GM12878 (cell line): ENCODE data around the gene COQ10B.

Experiments used
- CEBPB ChIP-seq, 2 experiments: fragments of 150-350 bp in 1 of 2; IDR thresholded peaks; 2 replicates each; pipeline ENCODE4 v1.6.1; 2012 to 2014; ENCODE audit warnings: low read depth in 2 of 2, low read length in 2 of 2, borderline replicate concordance in 1 of 2, inconsistent platforms in 1 of 2
- EZH2 ChIP-seq: IDR thresholded peaks from 2 replicates; pipeline ENCODE4 v1.6.1; 2012; ENCODE audit warnings: low read depth, mild to moderate bottlenecking, control low read depth, inconsistent platforms, low read length, borderline replicate concordance; ENCODE audit not compliant: control insufficient read depth
- HDGF ChIP-seq: fragments of 450-650 bp; IDR thresholded peaks from 2 replicates; pipeline ENCODE4 v1.6.1; 2016; ENCODE audit warnings: antibody characterized with exemption
- JUND ChIP-seq: IDR thresholded peaks from 2 replicates; pipeline ENCODE4 v1.6.1; 2012; ENCODE audit warnings: low read depth, mild to moderate bottlenecking, low read length, improper control_type of control experiment, moderate library complexity
- MTA3 ChIP-seq: IDR thresholded peaks from 2 replicates; pipeline ENCODE4 v1.6.1; 2012; ENCODE audit warnings: low read length, inconsistent platforms, borderline replicate concordance
- NFYB ChIP-seq: IDR thresholded peaks from 2 replicates; pipeline ENCODE4 v1.6.1; 2011; ENCODE audit warnings: low read depth, mild to moderate bottlenecking, low read length, improper control_type of control experiment, moderate library complexity; ENCODE audit not compliant: insufficient read depth
- PAX5 ChIP-seq: IDR thresholded peaks from 2 replicates; pipeline ENCODE4 v1.6.1; 2011; ENCODE audit warnings: low read depth, low read length, borderline replicate concordance
- PBX3 ChIP-seq: IDR thresholded peaks from 2 replicates; pipeline ENCODE4 v1.6.1; 2011; ENCODE audit warnings: mild to moderate bottlenecking, low read depth, low read length, moderate library complexity; ENCODE audit not compliant: insufficient replicate concordance
- POLR2A ChIP-seq: IDR thresholded peaks from 2 replicates; pipeline ENCODE4 v1.6.1; 2011; ENCODE audit warnings: low read depth, mild to moderate bottlenecking, low read length
- POLR2AphosphoS2 ChIP-seq: IDR thresholded peaks from 2 replicates; pipeline ENCODE4 v1.6.1; 2011; ENCODE audit warnings: low read depth, mild to moderate bottlenecking, low read length, improper control_type of control experiment, moderate library complexity
- SP1 ChIP-seq: IDR thresholded peaks from one replicate; pipeline ENCODE4 v1.6.1; 2011; ENCODE audit warnings: low read depth, low read length
- TF ChIP-seq, protein P1 (sequence below), 3 experiments: IDR thresholded peaks in 2 of 3; conservative IDR thresholded peaks in 1 of 3; 2 replicates each; pipeline ENCODE4 v1.5.1; 2011; ENCODE audit warnings: low read depth in 3 of 3, low read length in 3 of 3, mild to moderate bottlenecking in 3 of 3, control low read depth in 2 of 3, moderate library complexity in 2 of 3, inconsistent platforms in 1 of 3, mixed read lengths in 1 of 3; ENCODE audit not compliant: control insufficient read depth in 2 of 3, insufficient read depth in 1 of 3; ENCODE audit errors: extremely low read depth in 1 of 3
- TF ChIP-seq, protein P2 (sequence below): IDR thresholded peaks from 2 replicates; pipeline ENCODE4 v1.6.1; 2012; ENCODE audit warnings: low read depth, low read length, improper control_type of control experiment
- TF ChIP-seq, protein P3 (sequence below): fragments of 450-650 bp; IDR thresholded peaks from 2 replicates; pipeline ENCODE4 v1.6.1; 2017; ENCODE audit warnings: mild to moderate bottlenecking, moderate library complexity

- TF ChIP-seq HDGF (no peak), JUND (no peak), MTA3 (no peak), CEBPB (IDR thresholded peaks at IDR 0.05; ENCODE audit: borderline replicate concordance in 1 of 2, low read depth in 2 of 2, low read length in 2 of 2) (no peak), SP1 (no peak), PAX5 (no peak), NFYB (no peak), PBX3 (no peak), EZH2 (no peak), POLR2A (no peak), POLR2AphosphoS2 (no peak)
- TF ChIP-seq, protein P1, sequence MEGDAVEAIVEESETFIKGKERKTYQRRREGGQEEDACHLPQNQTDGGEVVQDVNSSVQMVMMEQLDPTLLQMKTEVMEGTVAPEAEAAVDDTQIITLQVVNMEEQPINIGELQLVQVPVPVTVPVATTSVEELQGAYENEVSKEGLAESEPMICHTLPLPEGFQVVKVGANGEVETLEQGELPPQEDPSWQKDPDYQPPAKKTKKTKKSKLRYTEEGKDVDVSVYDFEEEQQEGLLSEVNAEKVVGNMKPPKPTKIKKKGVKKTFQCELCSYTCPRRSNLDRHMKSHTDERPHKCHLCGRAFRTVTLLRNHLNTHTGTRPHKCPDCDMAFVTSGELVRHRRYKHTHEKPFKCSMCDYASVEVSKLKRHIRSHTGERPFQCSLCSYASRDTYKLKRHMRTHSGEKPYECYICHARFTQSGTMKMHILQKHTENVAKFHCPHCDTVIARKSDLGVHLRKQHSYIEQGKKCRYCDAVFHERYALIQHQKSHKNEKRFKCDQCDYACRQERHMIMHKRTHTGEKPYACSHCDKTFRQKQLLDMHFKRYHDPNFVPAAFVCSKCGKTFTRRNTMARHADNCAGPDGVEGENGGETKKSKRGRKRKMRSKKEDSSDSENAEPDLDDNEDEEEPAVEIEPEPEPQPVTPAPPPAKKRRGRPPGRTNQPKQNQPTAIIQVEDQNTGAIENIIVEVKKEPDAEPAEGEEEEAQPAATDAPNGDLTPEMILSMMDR (IDR thresholded peaks at IDR 0.05 in 2 of 3, conservative IDR thresholded peaks at IDR 0.05 in 1 of 3; ENCODE audit: control insufficient read depth in 2 of 3, extremely low read depth in 1 of 3, insufficient read depth in 1 of 3, low read depth in 3 of 3, low read length in 3 of 3), result no peak
- TF ChIP-seq, protein P2, sequence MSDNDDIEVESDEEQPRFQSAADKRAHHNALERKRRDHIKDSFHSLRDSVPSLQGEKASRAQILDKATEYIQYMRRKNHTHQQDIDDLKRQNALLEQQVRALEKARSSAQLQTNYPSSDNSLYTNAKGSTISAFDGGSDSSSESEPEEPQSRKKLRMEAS, result no peak
- TF ChIP-seq, protein P3, sequence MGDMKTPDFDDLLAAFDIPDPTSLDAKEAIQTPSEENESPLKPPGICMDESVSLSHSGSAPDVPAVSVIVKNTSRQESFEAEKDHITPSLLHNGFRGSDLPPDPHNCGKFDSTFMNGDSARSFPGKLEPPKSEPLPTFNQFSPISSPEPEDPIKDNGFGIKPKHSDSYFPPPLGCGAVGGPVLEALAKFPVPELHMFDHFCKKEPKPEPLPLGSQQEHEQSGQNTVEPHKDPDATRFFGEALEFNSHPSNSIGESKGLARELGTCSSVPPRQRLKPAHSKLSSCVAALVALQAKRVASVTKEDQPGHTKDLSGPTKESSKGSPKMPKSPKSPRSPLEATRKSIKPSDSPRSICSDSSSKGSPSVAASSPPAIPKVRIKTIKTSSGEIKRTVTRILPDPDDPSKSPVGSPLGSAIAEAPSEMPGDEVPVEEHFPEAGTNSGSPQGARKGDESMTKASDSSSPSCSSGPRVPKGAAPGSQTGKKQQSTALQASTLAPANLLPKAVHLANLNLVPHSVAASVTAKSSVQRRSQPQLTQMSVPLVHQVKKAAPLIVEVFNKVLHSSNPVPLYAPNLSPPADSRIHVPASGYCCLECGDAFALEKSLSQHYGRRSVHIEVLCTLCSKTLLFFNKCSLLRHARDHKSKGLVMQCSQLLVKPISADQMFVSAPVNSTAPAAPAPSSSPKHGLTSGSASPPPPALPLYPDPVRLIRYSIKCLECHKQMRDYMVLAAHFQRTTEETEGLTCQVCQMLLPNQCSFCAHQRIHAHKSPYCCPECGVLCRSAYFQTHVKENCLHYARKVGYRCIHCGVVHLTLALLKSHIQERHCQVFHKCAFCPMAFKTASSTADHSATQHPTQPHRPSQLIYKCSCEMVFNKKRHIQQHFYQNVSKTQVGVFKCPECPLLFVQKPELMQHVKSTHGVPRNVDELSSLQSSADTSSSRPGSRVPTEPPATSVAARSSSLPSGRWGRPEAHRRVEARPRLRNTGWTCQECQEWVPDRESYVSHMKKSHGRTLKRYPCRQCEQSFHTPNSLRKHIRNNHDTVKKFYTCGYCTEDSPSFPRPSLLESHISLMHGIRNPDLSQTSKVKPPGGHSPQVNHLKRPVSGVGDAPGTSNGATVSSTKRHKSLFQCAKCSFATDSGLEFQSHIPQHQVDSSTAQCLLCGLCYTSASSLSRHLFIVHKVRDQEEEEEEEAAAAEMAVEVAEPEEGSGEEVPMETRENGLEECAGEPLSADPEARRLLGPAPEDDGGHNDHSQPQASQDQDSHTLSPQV, result no peak
These were observed 21.5 kb upstream of the COQ10B start for GRCh38 chr2:197431858-197432257.
